Ovary (tissue), 9 donors: Measurements from ENCODE around the gene ATP1B2. TPM values are rescaled to one million over a fixed set of nuclear protein-coding genes. Genes with fewer than 3 reads are reported as not detected.

Source experiments
- DNase-seq, 5 donors: peaks; one replicate each; pipeline ENCODE4 v3.0.0-alpha.2; 2019 to 2020
- H3K27ac ChIP-seq, 2 donors: fragments of 200-600 bp; one replicate each; pipeline versions ENCODE4 v1.5.1 to v1.8.0; 2019 to 2022
- H3K27me3 ChIP-seq: fragments of 200-600 bp; one replicate; pipeline ENCODE4 v1.8.0; 2022
- H3K36me3 ChIP-seq: fragments of 200-600 bp; sonication (generic); one replicate; pipeline ENCODE4 v1.5.1; 2019
- H3K4me1 ChIP-seq: one replicate; pipeline ENCODE4 v1.8.1; 2013; ENCODE audit warnings: mild to moderate bottlenecking, moderate library complexity; ENCODE audit not compliant: insufficient read depth
- H3K4me3 ChIP-seq: fragments of 200-600 bp; sonication (generic); one replicate; pipeline ENCODE4 v1.5.1; 2017
- H3K9me3 ChIP-seq, 2 donors: fragments of 200-600 bp in 1 of 2; sonication (generic) in 1 of 2; one replicate each; pipeline versions ENCODE4 v1.5.1 to v1.8.1; 2013 to 2019; ENCODE audit warnings: mild to moderate bottlenecking in 1 of 2, moderate library complexity in 1 of 2
- EP300 ChIP-seq: sonication (generic); formaldehyde crosslinking; IDR thresholded peaks from one replicate; pipeline ENCODE4 v1.6.1; 2017; ENCODE audit warnings: antibody characterized with exemption
- POLR2A ChIP-seq: fragments of 450-650 bp; IDR thresholded peaks from one replicate; pipeline ENCODE4 v1.6.1; 2017; ENCODE audit warnings: antibody characterized with exemption, mild to moderate bottlenecking, moderate library complexity
- WGBS, 3 donors: extraction: QIAGEN DNeasy Blood & Tissue Kit in 1 of 3; methylation state at CpG; one replicate each; pipeline versions ENCODE4 v1.1.5 to v1.1.7; 2013 to 2017; 5-methylcytosine and 5-hydroxymethylcytosine counted together
- intact Hi-C, 4 donors: fragments of 100-400 bp; cut with DNase I; formaldehyde crosslinking; loops; one replicate each; pipeline versions ENCODE4 v1.11.0 to v1.15.1; 2022 to 2023
- polyA plus RNA-seq, 2 donors: library from polyadenylated mRNA; stranded (reverse); fragments of 200-250 nt in 1 of 2; fragments of 350-450 nt in 1 of 2; fragmentation: Illumina TruSeq in 1 of 2; extraction: RNeasy Lipid Tissue Mini Kit (QIAGEN cat#74804) in 1 of 2; gene quantifications; one replicate each; pipeline ENCODE4 v1.2.3, GENCODE V29; 2013 to 2014
- total RNA-seq, 7 donors: library from RNA; depleted of rRNA in 2 of 7; stranded (reverse); fragments of >200 nt in 2 of 7; fragmentation: NEBNext Ultra II Directional in 3 of 7; extraction: Animal tissue kit (Norgen Biotek cat#: 25700) in 3 of 7; gene quantifications; one replicate each; pipeline versions ENCODE4 v1.1.0 to v1.2.4, GENCODE V29; 2016 to 2023
- TF ChIP-seq, protein P1 (sequence below), 3 donors: fragments of 450-650 bp in 2 of 3; fragments of 200-600 bp in 1 of 3; IDR thresholded peaks; one replicate each; pipeline versions ENCODE4 v1.5.1 to v1.8.0; 2016 to 2022; ENCODE audit warnings: antibody characterized with exemption in 3 of 3, mild to moderate bottlenecking in 1 of 3
- donor health status: DM: no; HTN: no; CAD: no; lungs with moderate emphysema.
- donor health status: DM: no; HTN: no; CAD: no.
- donor health status: Bipolar disorder and iron deficiency.
- donor health status: DM: yes; HTN: yes; CAD: no.
- donor health status: DM: no; HTN: no; CAD: no.
- donor health status: DM: yes; HTN: yes; CAD: no.

The ATP1B2 gene
- total and polyA plus RNA-seq, 9 donors, result 3.6 to 74.5 (median 34.1) TPM

- WGBS, 3 donors, result 54 to 63% (median 57%) methylated on average over 16 of the region's 16 CpGs
- intact Hi-C loops, result loop anchor here in 2 of 4 donors (5.0 kb wide), 1 partner anchor 32 kb away; the partner anchor contains the start of genes TP53 (in 2 of the 2) and WRAP53 (in 2 of the 2)
- TF ChIP-seq, protein P1, sequence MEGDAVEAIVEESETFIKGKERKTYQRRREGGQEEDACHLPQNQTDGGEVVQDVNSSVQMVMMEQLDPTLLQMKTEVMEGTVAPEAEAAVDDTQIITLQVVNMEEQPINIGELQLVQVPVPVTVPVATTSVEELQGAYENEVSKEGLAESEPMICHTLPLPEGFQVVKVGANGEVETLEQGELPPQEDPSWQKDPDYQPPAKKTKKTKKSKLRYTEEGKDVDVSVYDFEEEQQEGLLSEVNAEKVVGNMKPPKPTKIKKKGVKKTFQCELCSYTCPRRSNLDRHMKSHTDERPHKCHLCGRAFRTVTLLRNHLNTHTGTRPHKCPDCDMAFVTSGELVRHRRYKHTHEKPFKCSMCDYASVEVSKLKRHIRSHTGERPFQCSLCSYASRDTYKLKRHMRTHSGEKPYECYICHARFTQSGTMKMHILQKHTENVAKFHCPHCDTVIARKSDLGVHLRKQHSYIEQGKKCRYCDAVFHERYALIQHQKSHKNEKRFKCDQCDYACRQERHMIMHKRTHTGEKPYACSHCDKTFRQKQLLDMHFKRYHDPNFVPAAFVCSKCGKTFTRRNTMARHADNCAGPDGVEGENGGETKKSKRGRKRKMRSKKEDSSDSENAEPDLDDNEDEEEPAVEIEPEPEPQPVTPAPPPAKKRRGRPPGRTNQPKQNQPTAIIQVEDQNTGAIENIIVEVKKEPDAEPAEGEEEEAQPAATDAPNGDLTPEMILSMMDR (IDR thresholded peaks at IDR 0.05), result no peak
- TF ChIP-seq POLR2A, result no peak
- TF ChIP-seq EP300, result no peak
- Histone ChIP-seq H3K4me3 (no peak overlapping the region), H3K9me3 (no peaks in the 10 kb centered on the region), H3K27me3 (no peaks in the 10 kb centered on the region), H3K36me3 (no peaks in the 10 kb centered on the region), H3K4me1 (peaks cover 4% of the 10 kb centered on the region), H3K27ac (no peak overlapping the region)
- no peak for DNase-seq
Observed at GRCh38 chr17:7654832-7655540, 4.3 kb downstream of the ATP1B2 start.

GRCh38 chr17:7655541-7655840, 4.8 kb downstream of the ATP1B2 start:
- Histone ChIP-seq H3K27ac (no peak overlapping the region), H3K4me3 (no peak overlapping the region), H3K27me3 (no peaks in the 10 kb centered on the region), H3K4me1 (peaks cover 4% of the 10 kb centered on the region), H3K36me3 (no peaks in the 10 kb centered on the region), H3K9me3 (no peaks in the 10 kb centered on the region)
- DNase-seq, result peak in 1 of 5 donors; percentile 31
- TF ChIP-seq POLR2A (no peak), EP300 (no peak)
- TF ChIP-seq, protein P1 (IDR thresholded peaks at IDR 0.05), result no peak
- intact Hi-C loops, result no loop called here
- 89 to 91% (median 90%) methylated on average over 17 of the region's 17 CpGs for WGBS, 3 donors

- no peak for TF ChIP-seq POLR2A
- TF ChIP-seq EP300, result no peak
- TF ChIP-seq, protein P1 (IDR thresholded peaks at IDR 0.05), result no peak
- Histone ChIP-seq H3K27ac (peak overlapping the region in 1 of 2 donors; percentile 1), H3K9me3 (no peaks in the 10 kb centered on the region), H3K36me3 (no peaks in the 10 kb centered on the region), H3K4me3 (no peak overlapping the region), H3K27me3 (no peaks in the 10 kb centered on the region), H3K4me1 (peaks cover 4% of the 10 kb centered on the region)
- DNase-seq, result peak; percentile 73 to 87 (median 79)
- intact Hi-C loops, result no loop called here
- 13 to 17% (median 14%) methylated on average over 10 of the region's 10 CpGs for WGBS, 3 donors
Observed at GRCh38 chr17:7656958-7657609, 6.4 kb downstream of the ATP1B2 start.

DNA sequence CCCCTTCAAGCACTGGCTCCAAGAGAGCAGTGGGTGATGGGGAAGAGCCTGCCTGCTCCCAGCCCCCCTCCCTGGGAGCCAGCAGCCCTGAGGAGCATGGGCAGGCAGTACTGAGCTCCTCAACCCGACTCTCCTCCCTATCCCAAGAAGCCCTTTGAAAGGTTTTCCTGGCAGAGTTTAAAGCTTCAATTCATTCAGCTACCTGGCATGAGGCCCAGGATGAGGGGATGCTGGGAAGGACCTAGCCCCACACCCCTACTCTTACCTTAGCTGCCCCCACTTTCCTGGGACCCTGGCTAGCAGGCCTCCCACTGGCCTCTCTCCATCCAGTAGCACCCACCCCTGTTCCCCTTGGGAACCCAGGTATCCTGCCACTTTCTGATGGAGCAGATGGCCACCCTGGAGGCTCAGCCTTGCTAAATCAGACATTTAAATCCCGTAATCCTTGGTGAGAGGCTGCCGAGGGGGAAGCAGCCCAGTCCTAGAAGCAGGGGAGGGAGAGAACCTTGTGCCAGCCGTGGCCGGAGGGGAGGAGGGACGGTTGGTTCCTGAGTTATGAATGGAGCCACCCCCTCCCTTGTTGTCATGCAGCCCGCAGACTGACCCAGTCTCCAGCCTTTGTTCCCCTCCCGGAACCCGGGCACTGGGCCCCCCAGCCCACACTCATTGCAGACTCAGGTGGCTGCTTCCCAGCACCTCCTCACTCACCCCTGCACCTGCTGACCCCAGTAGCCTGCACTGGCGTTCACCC, 17.1 kb downstream of the ATP1B2 start:
- WGBS, 3 donors, result 42 to 57% (median 56%) methylated on average over 10 of the region's 10 CpGs
- no peaks in the 10 kb centered on the region for H3K4me1 ChIP-seq
- no peak overlapping the region for H3K4me3 ChIP-seq
- no peaks in the 10 kb centered on the region for H3K36me3 ChIP-seq
- no peak overlapping the region for H3K27ac ChIP-seq
- no peak for TF ChIP-seq EP300
- TF ChIP-seq, protein P1 (IDR thresholded peaks at IDR 0.05), result no peak
- no peak for TF ChIP-seq POLR2A
- no peaks in the 10 kb centered on the region for H3K9me3 ChIP-seq
- no peaks in the 10 kb centered on the region for H3K27me3 ChIP-seq
- DNase-seq, result no peak
- intact Hi-C loops, result no loop called here
